GM12892 (cell line): Measurements from ENCODE around the gene RNU6-9.

Experiments
- POLR2A ChIP-seq: IDR thresholded peaks from 2 replicates; pipeline ENCODE4 v1.6.1; 2011; ENCODE audit warnings: low read depth, low read length, control low read depth
- POLR2AphosphoS5 ChIP-seq: IDR thresholded peaks from 2 replicates; pipeline ENCODE4 v1.6.1; 2011; ENCODE audit warnings: low read depth, low read length, control low read depth

DNA sequence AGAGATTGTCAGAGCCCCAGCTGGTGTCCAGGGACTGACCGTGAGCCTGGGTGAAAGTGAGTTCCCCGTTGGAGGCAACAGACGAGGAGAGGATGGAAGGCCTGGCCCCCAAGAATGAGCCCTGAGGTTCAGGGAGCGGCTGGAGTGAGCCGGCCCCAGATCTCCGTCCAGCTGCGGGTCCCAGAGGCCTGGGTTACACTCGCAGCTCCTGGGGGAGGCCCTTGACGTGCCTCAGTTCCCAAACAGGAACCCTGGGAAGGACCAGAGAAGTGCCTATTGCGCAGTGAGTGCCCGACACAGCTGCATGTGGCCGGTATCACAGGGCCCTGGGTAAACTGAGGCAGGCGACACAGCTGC, 42.3 kb upstream of the RNU6-9 start:
- no peak for TF ChIP-seq POLR2A
- TF ChIP-seq POLR2AphosphoS5 = no peak
